ENCODE results near the gene MYRF. TPM values are rescaled to one million over a fixed set of nuclear protein-coding genes. Genes with fewer than 3 reads are reported as not detected.

The MYRF gene
- total and polyA plus RNA-seq, 9 of the 15 experiments (the other 6 are each of a cell fraction or from before 2014, with no cell fraction given), result 2.3 to 25.8 (median 7.1) TPM

GRCh38 chr11:61749591-61750217 is 2.7 kb upstream of the MYRF start:
- no peaks in the 10 kb centered on the region for H3K9me1 ChIP-seq (ENCODE audit: control insufficient read depth, insufficient read depth, low read length)
- intact Hi-C loops (cut with micrococcal nuclease) (loop anchor here (1.0 to 5.0 kb wide), 3 partner anchors 27 to 358 kb away; partner anchors contain the start of genes FEN1 and TMEM258), in situ Hi-C loops (cut with MboI) (loop anchor here (5.0 kb wide), 1 partner anchor 43 kb away; the partner anchor contains the start of genes FEN1 and TMEM258)
- CTCF ChIA-PET (ENCODE audit: low intra/inter-chr PET ratio), result no interaction called here
- no peaks in the 10 kb centered on the region for H3K9me3 ChIP-seq (replicated peaks; ENCODE audit: control insufficient read depth, insufficient read depth, low read depth, low read length)
- no peak overlapping the region; the same call in 1 of the 2 replicates for H3K4me3 ChIP-seq
- ATAC-seq (peak; percentile 55), DNase-seq (ENCODE audit: extremely low read depth in 1 of 4, low spot score in 3 of 4) (peak; percentile 72 to 92 (median 82)), FAIRE-seq (peak; percentile 74)
- BruUV-seq (replicated peaks), result no TSS peak
- peak overlapping the region; percentile 66 for H2AFZ ChIP-seq (ENCODE audit: low read depth, low read length)
- no peaks in the 10 kb centered on the region for H3K36me3 ChIP-seq (ENCODE audit: control insufficient read depth, insufficient read depth, low read length)
- peaks cover 21% of the 10 kb centered on the region for H3K79me2 ChIP-seq (ENCODE audit: control insufficient read depth, insufficient read depth, low read length)
- no peaks in the 10 kb centered on the region for H4K20me1 ChIP-seq (replicated peaks; ENCODE audit: control insufficient read depth, insufficient read depth, low read length)
- POLR2A ChIA-PET, result interaction anchor here (0.6 to 1.6 kb wide), 10 partner anchors 12 to 273 kb away, joined by 3 to 13 read pairs (median 4); partner anchors contain the start of genes FEN1 and TMEM258
- H3K27me3 ChIP-seq (ENCODE audit: control insufficient read depth in 2 of 2, insufficient read depth in 2 of 2, low read length in 2 of 2), result no peaks in the 10 kb centered on the region
- 4% methylated on average over 18 of the region's 21 CpGs for WGBS (ENCODE audit: insufficient coverage, low coverage, missing lambda C conversion rate)
- peaks cover 61 to 90% of the 10 kb centered on the region in 2 experiments for H3K4me1 ChIP-seq (replicated peaks in 1 of 2; ENCODE audit: control insufficient read depth in 2 of 2, insufficient read depth in 2 of 2, low read length in 2 of 2)
- H3K9ac ChIP-seq (ENCODE audit: insufficient read depth in 1 of 2, low read depth in 2 of 2, low read length in 2 of 2), result peak overlapping the region; percentile 29 to 87; a peak in 3 of 4 replicates
- peak overlapping the region; percentile 71; the same call in 2 of the 3 replicates for H3K27ac ChIP-seq (ENCODE audit: extremely low read depth, low read depth, low read length)
- peak overlapping the region; percentile 77 for H3K4me2 ChIP-seq (ENCODE audit: insufficient read depth, low read length)
- TF ChIP-seq TCF7L2 (IDR thresholded peaks at IDR 0.05; ENCODE audit: low read depth, low read length), result no peak
- TF ChIP-seq NFYB (IDR thresholded peaks at IDR 0.05; ENCODE audit: extremely low read depth, insufficient read length), result no peak
- TF ChIP-seq NKRF (IDR thresholded peaks at IDR 0.05; ENCODE audit: borderline replicate concordance), result no peak
- peak; percentile 89; the same call in 1 of the 2 replicates for TF ChIP-seq ZBTB7A (IDR thresholded peaks at IDR 0.05; ENCODE audit: borderline replicate concordance, control insufficient read depth, low read depth, low read length)
- TF ChIP-seq STAG1 (CRISPR knock-in tag; IDR thresholded peaks at IDR 0.05; ENCODE audit: borderline replicate concordance), result no peak
- no peak for TF ChIP-seq CHCHD3 (CRISPR knock-in tag; IDR thresholded peaks at IDR 0.05)
- no peak for TF ChIP-seq ZNF311 (CRISPR knock-in tag; IDR thresholded peaks at IDR 0.05)
- no peak for TF ChIP-seq NELFE (IDR thresholded peaks at IDR 0.05; ENCODE audit: insufficient read depth, insufficient read length)
- TF ChIP-seq LEF1 (IDR thresholded peaks at IDR 0.05), result peak; percentile 97
- no peak for TF ChIP-seq SRSF9 (IDR thresholded peaks at IDR 0.05; ENCODE audit: borderline replicate concordance, low read depth, low read length)
- peak; percentile 81 for TF ChIP-seq SMARCE1 (IDR thresholded peaks at IDR 0.05)
- TF ChIP-seq TAF7 (tag; IDR thresholded peaks at IDR 0.05), result no peak
- TF ChIP-seq LARP7 (IDR thresholded peaks at IDR 0.05), result no peak

All from K562 (cell line).